Psoas muscle (tissue), 8 donors: ENCODE measurements around the gene SCYGR1. TPM values are rescaled to one million over a fixed set of nuclear protein-coding genes. Genes with fewer than 3 reads are reported as not detected.

Experiments used
- ATAC-seq, 4 donors: fragments of 200-7000 bp; cut with Tn5 transposase; one replicate each; pipeline ENCODE4 v1.9.1; 2020; ENCODE audit warnings: moderate library complexity in 3 of 4, mild to moderate bottlenecking in 2 of 4
- DNase-seq, 2 donors: peaks; one replicate each; pipeline ENCODE4 v3.0.0-alpha.2; 2020
- H3K27ac ChIP-seq: fragments of 200-600 bp; one replicate; pipeline ENCODE4 v1.8.0; 2022
- H3K27me3 ChIP-seq, 3 donors: fragments of 200-600 bp in 1 of 3; one replicate each; pipeline versions ENCODE4 v1.6.1 to v1.8.0; 2013 to 2022; ENCODE audit warnings: low read length in 2 of 3, mild to moderate bottlenecking in 2 of 3, moderate library complexity in 1 of 3; ENCODE audit not compliant: insufficient read depth in 3 of 3
- H3K36me3 ChIP-seq, 2 donors: fragments of 200-600 bp in 1 of 2; one replicate each; pipeline versions ENCODE4 v1.6.1 to v1.8.0; 2013 to 2022; ENCODE audit warnings: low read depth in 1 of 2, mild to moderate bottlenecking in 1 of 2, moderate library complexity in 1 of 2; ENCODE audit not compliant: insufficient read depth in 1 of 2
- H3K4me1 ChIP-seq: fragments of 200-600 bp; one replicate; pipeline ENCODE4 v1.8.0; 2022
- H3K4me3 ChIP-seq: fragments of 200-600 bp; one replicate; pipeline ENCODE4 v1.8.0; 2022; ENCODE audit warnings: mild to moderate bottlenecking
- H3K9me3 ChIP-seq: fragments of 200-600 bp; one replicate; pipeline ENCODE4 v1.8.0; 2022
- WGBS, 3 donors: extraction: QIAGEN DNeasy Blood & Tissue Kit; methylation state at CpG; one replicate each; pipeline versions ENCODE4 v1.1.6 to v1.1.7; 2013; 5-methylcytosine and 5-hydroxymethylcytosine counted together
- intact Hi-C, 2 donors: fragments of 100-400 bp; cut with DNase I; formaldehyde crosslinking; loops; one replicate each; pipeline versions ENCODE4 v1.11.0 to v1.14.2; 2022
- polyA plus RNA-seq, 3 donors: library from polyadenylated mRNA; stranded (reverse); fragments of 200-250 nt; gene quantifications; one replicate each; pipeline ENCODE4 v1.2.3, GENCODE V29; 2013
- total RNA-seq, 4 donors: library from RNA; stranded (reverse); fragmentation: NEBNext Ultra II Directional in 2 of 4; extraction: Animal tissue kit (Norgen Biotek cat#: 25700) in 2 of 4; gene quantifications; one replicate each; pipeline versions ENCODE4 v1.2.1 to v1.2.4, GENCODE V29; 2021 to 2023
- TF ChIP-seq, protein P1 (sequence below): fragments of 200-600 bp; IDR thresholded peaks from one replicate; pipeline ENCODE4 v1.8.0; 2022; ENCODE audit warnings: antibody characterized with exemption
- donor health status: healthy with polysubstance abuse.
- donor health status: DM: no; HTN: no; CAD: no; lungs with moderate emphysema.
- donor health status: Bipolar disorder and iron deficiency.
- donor health status: healthy.
- donor health status: DM: yes; HTN: yes; CAD: no.
- donor health status: DM: no; HTN: no; CAD: no.
- donor health status: DM: no; HTN: no; CAD: no.
- donor health status: DM: yes; HTN: yes; CAD: no.

Gene SCYGR1
- total and polyA plus RNA-seq, 7 donors = not detected

DNA sequence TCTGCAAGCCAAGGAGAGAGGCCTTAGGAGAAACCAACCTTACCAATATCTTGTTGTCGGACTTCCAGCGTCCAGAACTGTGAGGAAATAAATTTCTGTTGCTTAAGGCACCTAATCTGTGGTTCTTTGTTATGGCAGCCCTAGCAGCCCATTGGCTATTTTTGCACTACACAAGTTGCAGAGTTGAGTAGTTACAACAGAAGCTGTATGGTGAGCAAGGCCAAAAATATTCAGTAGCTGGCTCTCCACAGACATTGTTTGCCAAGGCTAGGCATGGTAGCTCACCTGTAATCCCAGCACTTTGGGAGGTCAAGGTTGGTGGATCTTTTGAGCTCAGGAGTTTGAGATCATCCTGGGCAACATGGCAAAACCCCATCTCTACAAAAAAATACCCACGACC, 27.1 kb upstream of the SCYGR1 start:
- WGBS, 3 donors = 75 to 87% (median 76%) methylated on average over 3 of the region's 3 CpGs
- intact Hi-C loops = no loop called here
- ATAC-seq (peak in 2 of 4 donors; percentile 43 to 56), DNase-seq (no peak)
- H3K9me3 ChIP-seq = no peaks in the 10 kb centered on the region
- TF ChIP-seq, protein P1, sequence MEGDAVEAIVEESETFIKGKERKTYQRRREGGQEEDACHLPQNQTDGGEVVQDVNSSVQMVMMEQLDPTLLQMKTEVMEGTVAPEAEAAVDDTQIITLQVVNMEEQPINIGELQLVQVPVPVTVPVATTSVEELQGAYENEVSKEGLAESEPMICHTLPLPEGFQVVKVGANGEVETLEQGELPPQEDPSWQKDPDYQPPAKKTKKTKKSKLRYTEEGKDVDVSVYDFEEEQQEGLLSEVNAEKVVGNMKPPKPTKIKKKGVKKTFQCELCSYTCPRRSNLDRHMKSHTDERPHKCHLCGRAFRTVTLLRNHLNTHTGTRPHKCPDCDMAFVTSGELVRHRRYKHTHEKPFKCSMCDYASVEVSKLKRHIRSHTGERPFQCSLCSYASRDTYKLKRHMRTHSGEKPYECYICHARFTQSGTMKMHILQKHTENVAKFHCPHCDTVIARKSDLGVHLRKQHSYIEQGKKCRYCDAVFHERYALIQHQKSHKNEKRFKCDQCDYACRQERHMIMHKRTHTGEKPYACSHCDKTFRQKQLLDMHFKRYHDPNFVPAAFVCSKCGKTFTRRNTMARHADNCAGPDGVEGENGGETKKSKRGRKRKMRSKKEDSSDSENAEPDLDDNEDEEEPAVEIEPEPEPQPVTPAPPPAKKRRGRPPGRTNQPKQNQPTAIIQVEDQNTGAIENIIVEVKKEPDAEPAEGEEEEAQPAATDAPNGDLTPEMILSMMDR = no peak
- no peaks in the 10 kb centered on the region for H3K36me3 ChIP-seq
- H3K27me3 ChIP-seq = no peaks in the 10 kb centered on the region
- no peak overlapping the region for H3K4me3 ChIP-seq
- no peak overlapping the region for H3K27ac ChIP-seq
- H3K4me1 ChIP-seq = peaks cover 5% of the 10 kb centered on the region

GRCh38 chr2:227413371-227413770, 25.6 kb upstream of the SCYGR1 start:
- 71 to 80% (median 78%) methylated on average over 8 of the region's 8 CpGs for WGBS, 3 donors
- Histone ChIP-seq H3K36me3 (no peaks in the 10 kb centered on the region), H3K27ac (no peak overlapping the region), H3K4me1 (peaks cover 5% of the 10 kb centered on the region), H3K9me3 (no peaks in the 10 kb centered on the region), H3K27me3 (no peaks in the 10 kb centered on the region), H3K4me3 (no peak overlapping the region)
- no peak for ATAC-seq
- DNase-seq = no peak
- TF ChIP-seq, protein P1 = no peak
- intact Hi-C loops = no loop called here

DNA sequence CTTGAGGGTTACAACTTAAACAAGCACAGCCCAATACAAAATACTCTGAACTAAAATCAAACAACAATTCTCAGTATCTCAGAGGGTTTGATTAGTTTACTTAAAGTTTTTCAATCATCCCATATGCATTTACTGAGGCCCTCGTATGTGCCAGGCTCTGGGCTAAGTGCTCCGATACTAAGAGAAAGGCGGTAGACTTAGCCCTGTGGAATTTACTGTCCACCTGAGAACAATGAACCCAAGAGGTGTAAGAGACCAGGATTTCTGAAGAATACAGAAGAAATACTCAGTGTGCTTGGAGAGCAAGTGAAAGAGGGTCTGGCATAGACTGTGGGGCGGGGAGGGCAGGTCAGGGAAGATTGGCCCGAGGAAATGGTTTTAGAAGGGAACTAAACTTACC, 25.1 kb upstream of the SCYGR1 start:
- no peak for ATAC-seq
- H3K4me3 ChIP-seq = no peak overlapping the region
- 83 to 87% (median 86%) methylated on average over 5 of the region's 5 CpGs for WGBS, 3 donors
- no peaks in the 10 kb centered on the region for H3K36me3 ChIP-seq
- no peak for DNase-seq
- peaks cover 0 to under 1% (median 0%) of the 10 kb centered on the region in 3 donors for H3K27me3 ChIP-seq
- no peaks in the 10 kb centered on the region for H3K9me3 ChIP-seq
- TF ChIP-seq, protein P1 = no peak
- H3K4me1 ChIP-seq = peaks cover 5% of the 10 kb centered on the region
- no peak overlapping the region for H3K27ac ChIP-seq
- intact Hi-C loops = no loop called here

GRCh38 chr2:227411990-227412350, 24.2 kb upstream of the SCYGR1 start:
- ATAC-seq (no peak), DNase-seq (no peak)
- TF ChIP-seq, protein P1 = no peak
- intact Hi-C loops = no loop called here
- Histone ChIP-seq H3K27ac (no peak overlapping the region), H3K4me1 (peaks cover 6% of the 10 kb centered on the region), H3K9me3 (no peaks in the 10 kb centered on the region), H3K36me3 (no peaks in the 10 kb centered on the region), H3K4me3 (no peak overlapping the region), H3K27me3 (peaks cover 0 to 3% (median 3%) of the 10 kb centered on the region in 3 donors)
- 75 to 84% (median 76%) methylated on average over 3 of the region's 3 CpGs for WGBS, 3 donors

DNA sequence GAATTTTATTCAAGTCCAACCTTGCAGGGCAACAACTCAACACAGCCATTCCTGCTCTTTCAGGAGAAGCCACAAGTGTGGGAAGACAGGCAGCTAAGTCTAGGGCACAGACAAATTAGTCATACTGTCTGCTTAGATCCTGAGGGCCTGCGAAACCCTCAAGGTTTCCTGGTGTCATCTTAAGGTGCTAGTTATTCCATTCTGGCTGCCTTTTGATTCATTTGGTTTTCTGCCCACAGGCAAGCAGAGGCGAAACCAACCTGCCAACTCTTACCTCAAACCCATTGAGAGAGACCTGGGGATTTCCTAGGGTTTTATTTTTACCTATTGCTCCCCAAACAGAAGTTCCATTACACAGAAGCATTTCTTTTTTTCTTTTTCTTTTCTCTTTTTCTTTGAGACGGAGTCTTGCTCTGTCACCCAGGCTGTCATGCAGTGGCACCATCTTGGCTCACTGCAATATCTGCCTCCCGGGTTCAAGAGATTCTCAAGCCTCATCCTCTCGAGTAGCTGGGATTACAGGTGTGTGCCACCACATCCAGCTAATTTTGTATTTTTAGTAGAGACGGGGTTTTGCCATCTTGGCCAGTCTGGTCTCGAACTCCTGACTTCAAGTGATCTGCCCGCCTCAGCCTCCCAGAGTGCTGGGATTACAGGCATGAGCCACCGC, 23.7 kb upstream of the SCYGR1 start:
- H3K27me3 ChIP-seq = peaks cover 0 to 3% (median 3%) of the 10 kb centered on the region in 3 donors
- ATAC-seq = no peak
- no peaks in the 10 kb centered on the region for H3K36me3 ChIP-seq
- DNase-seq = no peak
- TF ChIP-seq, protein P1 = no peak
- no peaks in the 10 kb centered on the region for H3K9me3 ChIP-seq
- H3K27ac ChIP-seq = no peak overlapping the region
- intact Hi-C loops = no loop called here
- 94 to 97% (median 96%) methylated on average over 9 of the region's 9 CpGs for WGBS, 3 donors
- no peak overlapping the region for H3K4me3 ChIP-seq
- peaks cover 12% of the 10 kb centered on the region for H3K4me1 ChIP-seq
